DOHH2 (cell line): ENCODE results near the gene TRAP1.

Experiments used
- H3F3A ChIP-seq: fragments of 200-600 bp; sonication (generic), shearing (Covaris generic); 2 replicates; pipeline ENCODE4 v1.6.0; 2016; ENCODE audit warnings: antibody characterized with exemption, mild to moderate bottlenecking; ENCODE audit not compliant: control insufficient read depth, insufficient read depth
- H3K27ac ChIP-seq: fragments of 200-600 bp; sonication (generic); 2 replicates; pipeline ENCODE4 v1.5.1; 2014; ENCODE audit warnings: low read depth, mild to moderate bottlenecking, low read length, moderate library complexity
- H3K27me3 ChIP-seq: fragments of 200-600 bp; sonication (generic); 2 replicates; pipeline ENCODE4 v1.6.1; 2014; ENCODE audit warnings: mild to moderate bottlenecking, low read length, mixed read lengths; ENCODE audit not compliant: control insufficient read depth
- H3K36me3 ChIP-seq: fragments of 200-600 bp; sonication (generic); 2 replicates; pipeline ENCODE4 v1.6.1; 2014; ENCODE audit warnings: mild to moderate bottlenecking, low read length, moderate library complexity, mixed read lengths; ENCODE audit not compliant: control insufficient read depth
- H3K4me1 ChIP-seq: fragments of 200-600 bp; sonication (generic); 2 replicates; pipeline ENCODE4 v1.6.1; 2014; ENCODE audit warnings: mild to moderate bottlenecking, low read length, mixed read lengths; ENCODE audit not compliant: control insufficient read depth
- H3K4me2 ChIP-seq: fragments of 200-600 bp; sonication (generic); 2 replicates; pipeline ENCODE4 v1.6.0; 2014; ENCODE audit warnings: mild to moderate bottlenecking, low read length, moderate library complexity
- H3K4me3 ChIP-seq: fragments of 200-600 bp; sonication (generic); 2 replicates; pipeline ENCODE4 v1.5.1; 2014; ENCODE audit warnings: mild to moderate bottlenecking, low read length, mixed read lengths
- H3K79me2 ChIP-seq: fragments of 200-600 bp; sonication (generic); 2 replicates; pipeline ENCODE4 v1.6.1; 2014; ENCODE audit warnings: mild to moderate bottlenecking, low read length, mixed read lengths; ENCODE audit not compliant: control insufficient read depth
- H3K9me2 ChIP-seq: fragments of 200-600 bp; sonication (generic); replicated peaks from 2 replicates; pipeline ENCODE4 v1.6.1; 2014; ENCODE audit warnings: mild to moderate bottlenecking, low read length, mixed read lengths; ENCODE audit not compliant: control insufficient read depth
- H3K9me3 ChIP-seq: fragments of 200-600 bp; sonication (generic); 2 replicates; pipeline ENCODE4 v1.6.1; 2014; ENCODE audit warnings: antibody characterized with exemption, low read length, mixed read lengths; ENCODE audit not compliant: control insufficient read depth, insufficient read depth
- H4K20me1 ChIP-seq: fragments of 200-600 bp; sonication (generic); 2 replicates; pipeline ENCODE4 v1.6.0; 2014; ENCODE audit warnings: low read depth, mild to moderate bottlenecking, antibody characterized with exemption, low read length, moderate library complexity; ENCODE audit not compliant: control insufficient read depth, insufficient read depth
- EZH2phosphoT487 ChIP-seq: fragments of 200-600 bp; sonication (generic); IDR thresholded peaks from 2 replicates; pipeline ENCODE4 v1.6.1; 2017; ENCODE audit warnings: borderline replicate concordance, mild to moderate bottlenecking, antibody characterized with exemption, low read length, moderate library complexity, mixed read lengths
- TF ChIP-seq, protein P1 (sequence below): fragments of 200-600 bp; sonication (generic); IDR thresholded peaks from one replicate; pipeline ENCODE4 v1.5.1; 2014; ENCODE audit warnings: antibody characterized with exemption, mild to moderate bottlenecking, low read depth, low read length; ENCODE audit not compliant: poor library complexity, severe bottlenecking

Gene TRAP1

DNA sequence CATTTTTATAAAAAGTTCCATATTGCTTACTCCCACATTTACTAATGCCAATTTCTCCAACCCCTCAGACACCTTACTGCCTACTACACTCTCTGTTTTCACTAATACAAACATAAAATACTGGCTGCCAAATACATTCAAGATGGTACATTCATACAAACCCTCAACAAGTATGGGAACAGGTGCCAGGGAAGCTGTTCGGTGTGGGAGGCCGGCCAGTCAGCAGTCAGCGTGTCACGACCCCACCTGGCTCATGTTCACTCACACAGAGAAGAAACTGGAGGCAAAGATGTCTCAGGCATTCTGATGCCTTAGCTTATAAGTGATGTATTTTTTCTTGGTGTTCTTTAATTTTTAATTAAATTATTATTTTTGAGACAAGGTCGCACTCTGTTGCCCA is 42.4 kb upstream of the TRAP1 start:
- Histone ChIP-seq H3K27ac (no peak overlapping the region), H3K4me2 (no peak overlapping the region), H3K27me3 (no peaks in the 10 kb centered on the region), H3K4me1 (no peaks in the 10 kb centered on the region), H3K36me3 (peaks cover 61% of the 10 kb centered on the region), H3K4me3 (no peak overlapping the region), H3K9me3 (no peaks in the 10 kb centered on the region), H3F3A (no peaks in the 10 kb centered on the region), H3K79me2 (no peaks in the 10 kb centered on the region), H3K9me2 (no peaks in the 10 kb centered on the region), H4K20me1 (no peaks in the 10 kb centered on the region)
- TF ChIP-seq EZH2phosphoT487: no peak
- TF ChIP-seq, protein P1, sequence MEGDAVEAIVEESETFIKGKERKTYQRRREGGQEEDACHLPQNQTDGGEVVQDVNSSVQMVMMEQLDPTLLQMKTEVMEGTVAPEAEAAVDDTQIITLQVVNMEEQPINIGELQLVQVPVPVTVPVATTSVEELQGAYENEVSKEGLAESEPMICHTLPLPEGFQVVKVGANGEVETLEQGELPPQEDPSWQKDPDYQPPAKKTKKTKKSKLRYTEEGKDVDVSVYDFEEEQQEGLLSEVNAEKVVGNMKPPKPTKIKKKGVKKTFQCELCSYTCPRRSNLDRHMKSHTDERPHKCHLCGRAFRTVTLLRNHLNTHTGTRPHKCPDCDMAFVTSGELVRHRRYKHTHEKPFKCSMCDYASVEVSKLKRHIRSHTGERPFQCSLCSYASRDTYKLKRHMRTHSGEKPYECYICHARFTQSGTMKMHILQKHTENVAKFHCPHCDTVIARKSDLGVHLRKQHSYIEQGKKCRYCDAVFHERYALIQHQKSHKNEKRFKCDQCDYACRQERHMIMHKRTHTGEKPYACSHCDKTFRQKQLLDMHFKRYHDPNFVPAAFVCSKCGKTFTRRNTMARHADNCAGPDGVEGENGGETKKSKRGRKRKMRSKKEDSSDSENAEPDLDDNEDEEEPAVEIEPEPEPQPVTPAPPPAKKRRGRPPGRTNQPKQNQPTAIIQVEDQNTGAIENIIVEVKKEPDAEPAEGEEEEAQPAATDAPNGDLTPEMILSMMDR: no peak

DNA sequence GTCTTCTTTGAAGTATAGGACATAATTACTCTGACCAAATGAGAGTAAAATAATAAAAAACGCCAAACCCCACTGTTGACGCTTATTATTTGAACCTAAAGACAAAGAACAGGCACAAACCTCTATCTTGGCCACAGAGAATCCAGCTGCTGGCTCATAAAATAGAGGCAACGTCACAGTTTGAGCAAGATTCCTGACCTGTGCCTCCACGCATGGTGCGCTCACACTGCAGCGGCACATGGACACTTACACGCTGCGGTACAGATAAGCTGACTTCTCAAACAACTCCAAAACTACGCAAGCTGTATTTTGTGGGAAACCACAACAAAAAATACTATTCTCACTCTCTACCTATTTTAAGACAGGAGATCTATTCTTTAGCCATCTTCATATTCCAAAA is 38.8 kb upstream of the TRAP1 start:
- H4K20me1 ChIP-seq: no peaks in the 10 kb centered on the region
- no peaks in the 10 kb centered on the region for H3F3A ChIP-seq
- H3K36me3 ChIP-seq: peaks cover 71% of the 10 kb centered on the region
- H3K9me2 ChIP-seq: no peaks in the 10 kb centered on the region
- no peak overlapping the region for H3K4me2 ChIP-seq
- H3K9me3 ChIP-seq: no peaks in the 10 kb centered on the region
- no peaks in the 10 kb centered on the region for H3K79me2 ChIP-seq
- no peak overlapping the region for H3K4me3 ChIP-seq
- TF ChIP-seq EZH2phosphoT487: no peak
- TF ChIP-seq, protein P1: no peak
- no peak overlapping the region for H3K27ac ChIP-seq
- H3K27me3 ChIP-seq: no peaks in the 10 kb centered on the region
- H3K4me1 ChIP-seq: no peaks in the 10 kb centered on the region

DNA sequence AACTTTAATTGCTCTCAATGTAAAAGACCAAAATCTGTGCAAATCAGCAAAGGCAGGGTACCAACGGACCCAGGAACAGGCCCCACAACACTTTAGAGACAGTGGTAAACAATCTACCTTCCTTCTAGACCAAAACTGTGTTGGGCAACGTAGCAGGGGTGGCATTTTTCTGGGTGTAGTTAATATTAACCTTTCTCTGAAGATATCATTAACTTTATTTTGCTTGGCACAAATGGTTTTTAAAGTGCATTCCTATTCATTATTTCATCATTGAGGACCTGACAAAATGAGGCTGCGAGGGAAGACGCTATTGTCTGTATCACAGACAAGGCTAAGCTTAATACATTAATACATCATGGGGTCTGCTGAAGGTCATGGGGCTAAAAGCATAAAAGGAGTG is 37.9 kb upstream of the TRAP1 start:
- Histone ChIP-seq H3K27me3 (no peaks in the 10 kb centered on the region), H3K4me3 (no peak overlapping the region), H3K79me2 (no peaks in the 10 kb centered on the region), H3K9me2 (no peaks in the 10 kb centered on the region), H3F3A (no peaks in the 10 kb centered on the region), H3K27ac (no peak overlapping the region), H3K9me3 (no peaks in the 10 kb centered on the region), H3K4me2 (no peak overlapping the region), H4K20me1 (no peaks in the 10 kb centered on the region), H3K36me3 (peaks cover 78% of the 10 kb centered on the region), H3K4me1 (no peaks in the 10 kb centered on the region)
- TF ChIP-seq EZH2phosphoT487: no peak
- TF ChIP-seq, protein P1: no peak

DNA sequence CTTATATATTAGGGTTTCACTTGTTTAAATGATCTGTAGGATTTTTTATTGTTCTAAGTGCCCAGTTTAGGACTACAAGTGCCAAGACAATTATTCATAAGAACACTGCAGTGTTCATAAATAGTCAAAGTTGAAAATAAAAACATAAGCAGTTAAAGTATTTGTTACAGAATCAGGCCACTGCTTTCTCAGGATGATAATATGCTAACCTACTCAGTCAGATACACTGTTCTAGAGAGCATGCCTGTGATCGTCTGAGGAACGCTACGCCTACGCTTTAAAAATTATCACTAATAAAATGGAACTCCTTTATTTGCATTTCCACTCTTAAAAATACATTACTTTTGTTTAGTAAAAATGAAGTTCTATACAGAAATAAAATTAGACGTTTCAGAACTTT is 37.4 kb upstream of the TRAP1 start:
- Histone ChIP-seq H3K36me3 (peaks cover 83% of the 10 kb centered on the region), H3K4me1 (no peaks in the 10 kb centered on the region), H3K27me3 (no peaks in the 10 kb centered on the region), H3K4me2 (no peak overlapping the region), H3K9me3 (no peaks in the 10 kb centered on the region), H3F3A (no peaks in the 10 kb centered on the region), H3K9me2 (no peaks in the 10 kb centered on the region), H3K27ac (no peak overlapping the region), H3K79me2 (no peaks in the 10 kb centered on the region), H3K4me3 (no peak overlapping the region), H4K20me1 (no peaks in the 10 kb centered on the region)
- TF ChIP-seq, protein P1: no peak
- no peak for TF ChIP-seq EZH2phosphoT487
